ENCODE data around the gene ATXN7. TPM values are rescaled to one million over a fixed set of nuclear protein-coding genes. Genes with fewer than 3 reads are reported as not detected.

The ATXN7 gene
- total RNA-seq, 1 experiment from 2014 or later: 27.5 TPM

GRCh38 chr3:64019271-64019670, 155.6 kb downstream of the ATXN7 start:
- peaks cover 86% of the 10 kb centered on the region for H3K79me2 ChIP-seq (ENCODE audit: insufficient read depth, low read length)
- H3K9ac ChIP-seq (ENCODE audit: low read length): no peak overlapping the region
- BruUV-seq (replicated peaks): no TSS peak
- TF ChIP-seq RAD21 (IDR thresholded peaks at IDR 0.05; ENCODE audit: low read depth): no peak
- no peak for TF ChIP-seq EZH2 (IDR thresholded peaks at IDR 0.05)
- no peak for TF ChIP-seq ELF1 (IDR thresholded peaks at IDR 0.05; ENCODE audit: borderline replicate concordance, low read depth)
- TF ChIP-seq SP1 (IDR thresholded peaks at IDR 0.05; ENCODE audit: low read depth): no peak
- TF ChIP-seq JUND (IDR thresholded peaks at IDR 0.05): no peak
- TF ChIP-seq TCF7L2 (IDR thresholded peaks at IDR 0.05; ENCODE audit: borderline replicate concordance, extremely low read depth, insufficient read depth, insufficient read length): no peak
- TF ChIP-seq FOSL1 (IDR thresholded peaks at IDR 0.05; ENCODE audit: low read depth): no peak
- no peak for TF ChIP-seq YY1 (IDR thresholded peaks at IDR 0.05; ENCODE audit: extremely low read depth, insufficient replicate concordance, low read depth, low read length)
- no peak for TF ChIP-seq POLR2AphosphoS5 (IDR thresholded peaks at IDR 0.05; ENCODE audit: low read depth, low read length)
- TF ChIP-seq SIN3A (IDR thresholded peaks at IDR 0.05; ENCODE audit: low read depth): no peak
- TF ChIP-seq POLR2A (IDR thresholded peaks at IDR 0.05; ENCODE audit: borderline replicate concordance, extremely low read depth, insufficient read depth, insufficient read length): no peak
- TF ChIP-seq MAX (IDR thresholded peaks at IDR 0.05): no peak
- ChIA-PET CTCF (no interaction called here), POLR2A (no interaction called here), RAD21 (ENCODE audit: low non-redundant PET in 1 of 2, low total read pairs in 2 of 2, uncharacterized antibody in 2 of 2, unreplicated experiment in 2 of 2) (no interaction called here)
- no peaks in the 10 kb centered on the region for H3K9me3 ChIP-seq (ENCODE audit: control insufficient read depth in 1 of 2, insufficient read depth in 1 of 2, low read depth in 1 of 2, low read length in 2 of 2)
- H3K4me2 ChIP-seq (ENCODE audit: low read length): no peak overlapping the region
- H2AFZ ChIP-seq (ENCODE audit: low read depth, low read length, poor library complexity, severe bottlenecking): no peak overlapping the region
- peaks cover 5 to 13% of the 10 kb centered on the region in 2 experiments; a peak in 3 of 4 replicates for H3K4me1 ChIP-seq (ENCODE audit: control insufficient read depth in 1 of 2, insufficient read depth in 2 of 2, low read length in 2 of 2)
- no peak overlapping the region for H3K4me3 ChIP-seq (replicated peaks in 1 of 2; ENCODE audit: low read depth in 1 of 2, low read length in 2 of 2)
- peaks cover 40 to 51% of the 10 kb centered on the region in 2 experiments for H3K36me3 ChIP-seq (ENCODE audit: control insufficient read depth in 1 of 2, insufficient read depth in 2 of 2, low read length in 2 of 2)
- ATAC-seq: no peak
- H3K27me3 ChIP-seq (ENCODE audit: insufficient read depth, low read length): no peaks in the 10 kb centered on the region
- H3K27ac ChIP-seq (ENCODE audit: low read depth, low read length): no peak overlapping the region
- H4K20me1 ChIP-seq (ENCODE audit: insufficient read depth): peaks cover 10% of the 10 kb centered on the region; the same call in 1 of the 2 replicates
- intact Hi-C loops (cut with micrococcal nuclease): no loop called here
- no peaks in the 10 kb centered on the region for H3K9me2 ChIP-seq (ENCODE audit: insufficient read depth)
- no peak for DNase-seq (ENCODE audit: low read depth, low spot score)

DNA sequence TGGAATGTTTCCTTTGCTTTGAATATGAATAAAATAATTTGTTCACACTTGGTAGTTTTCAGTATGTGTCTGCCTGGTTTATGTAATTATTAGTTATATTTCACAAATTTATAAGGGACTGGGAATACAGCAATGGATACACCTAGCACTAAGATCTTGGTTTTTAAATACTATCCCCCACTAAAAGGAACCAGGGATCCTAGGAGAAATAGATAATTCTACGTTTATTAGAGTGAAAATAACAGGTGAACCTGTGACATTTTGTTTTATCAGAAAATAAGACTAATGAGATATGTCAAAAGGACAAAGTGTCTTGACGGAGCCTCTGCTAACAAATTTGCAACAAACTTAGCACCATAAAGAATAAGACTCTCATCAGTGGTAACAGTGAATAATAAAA, 156.2 kb downstream of the ATXN7 start:
- H3K79me2 ChIP-seq (ENCODE audit: insufficient read depth, low read length): peaks cover 80% of the 10 kb centered on the region
- no peak for ATAC-seq
- DNase-seq (ENCODE audit: low read depth, low spot score): no peak
- no peaks in the 10 kb centered on the region for H3K27me3 ChIP-seq (ENCODE audit: insufficient read depth, low read length)
- peaks cover 5 to 13% of the 10 kb centered on the region in 2 experiments; a peak in 3 of 4 replicates for H3K4me1 ChIP-seq (ENCODE audit: control insufficient read depth in 1 of 2, insufficient read depth in 2 of 2, low read length in 2 of 2)
- no peak overlapping the region for H2AFZ ChIP-seq (ENCODE audit: low read depth, low read length, poor library complexity, severe bottlenecking)
- no peaks in the 10 kb centered on the region for H3K9me2 ChIP-seq (ENCODE audit: insufficient read depth)
- TF ChIP-seq ZNF274 (IDR thresholded peaks at IDR 0.05; ENCODE audit: low read depth, low read length): no peak
- intact Hi-C loops (cut with micrococcal nuclease): no loop called here
- ChIA-PET CTCF (no interaction called here), POLR2A (no interaction called here), RAD21 (ENCODE audit: low non-redundant PET in 1 of 2, low total read pairs in 2 of 2, uncharacterized antibody in 2 of 2, unreplicated experiment in 2 of 2) (no interaction called here)
- H3K4me2 ChIP-seq (ENCODE audit: low read length): no peak overlapping the region
- no peak overlapping the region for H3K27ac ChIP-seq (ENCODE audit: low read depth, low read length)
- peaks cover 10% of the 10 kb centered on the region; the same call in 1 of the 2 replicates for H4K20me1 ChIP-seq (ENCODE audit: insufficient read depth)
- no peaks in the 10 kb centered on the region for H3K9me3 ChIP-seq (ENCODE audit: control insufficient read depth in 1 of 2, insufficient read depth in 1 of 2, low read depth in 1 of 2, low read length in 2 of 2)
- peaks cover 34 to 46% of the 10 kb centered on the region in 2 experiments for H3K36me3 ChIP-seq (ENCODE audit: control insufficient read depth in 1 of 2, insufficient read depth in 2 of 2, low read length in 2 of 2)
- no peak overlapping the region for H3K4me3 ChIP-seq (replicated peaks in 1 of 2; ENCODE audit: low read depth in 1 of 2, low read length in 2 of 2)
- BruUV-seq (replicated peaks): no TSS peak
- H3K9ac ChIP-seq (ENCODE audit: low read length): no peak overlapping the region

All from HCT116 (cell line).